HepG2 (cell line): Measurements from ENCODE around the gene DENND5B. TPM values are rescaled to one million over a fixed set of nuclear protein-coding genes. Genes with fewer than 3 reads are reported as not detected.

Experiments used
- ATAC-seq: fragments of 200-7000 bp; cut with Tn5 transposase; 3 replicates; pipeline ENCODE4 v1.9.1; 2020; ENCODE audit warnings: mild to moderate bottlenecking, moderate library complexity
- BruUV-seq: library from RNA; stranded (reverse); fragments of 400-500 nt; replicated peaks from 2 replicates; lab custom pipeline; 2021; lab: Mats Ljungman, UMichigan
- CTCF ChIA-PET: fragments of 300-600 bp; formaldehyde crosslinking; extraction: SDS; loops from one replicate; lab custom pipeline; 2021; ENCODE audit warnings: low total read pairs, inconsistent platforms, low intra/inter-chr PET ratio; lab: Yijun Ruan, JAX
- POLR2A ChIA-PET: fragments of 350-600 bp; sonication (Branson Sonifier 250); formaldehyde crosslinking; loops from one replicate; lab custom pipeline; 2020; ENCODE audit warnings: antibody characterized with exemption, inconsistent platforms; lab: Yijun Ruan, JAX
- DNase-seq: peaks from one replicate; pipeline ENCODE4 v3.0.0-alpha.2; 2015; ENCODE audit warnings: low spot score
- FAIRE-seq: peaks from 3 replicates; lab custom pipeline; 2011; peaks lifted over from hg19 to GRCh38; lab: Jason Lieb, UNC
- H2AFZ ChIP-seq: one replicate; pipeline ENCODE4 v1.6.1; 2011; ENCODE audit warnings: low read length, inconsistent platforms
- H3K27ac ChIP-seq: fragments of 300-600 bp; 3 replicates; pipeline ENCODE4 v1.8.0; 2011; ENCODE audit warnings: mixed run types, mild to moderate bottlenecking, mixed read lengths, low read length, inconsistent platforms; ENCODE audit not compliant: insufficient read depth; ENCODE audit errors: extremely low read length
- H3K27me3 ChIP-seq, 2 experiments: fragments of 200-600 bp in 1 of 2; 2 replicates in 1 of 2; 3 replicates in 1 of 2; pipeline versions ENCODE4 v1.6.0 to v1.8.0; 2011; ENCODE audit warnings: low read length in 2 of 2, mild to moderate bottlenecking in 2 of 2, moderate library complexity in 2 of 2, inconsistent platforms in 1 of 2; ENCODE audit not compliant: insufficient read depth in 2 of 2, control insufficient read depth in 1 of 2
- H3K36me3 ChIP-seq, 2 experiments: fragments of 200-600 bp in 1 of 2; replicated peaks in 1 of 2; 2 replicates in 1 of 2; 3 replicates in 1 of 2; pipeline versions ENCODE4 v1.5.1 to v1.8.0; 2011; ENCODE audit warnings: low read length in 2 of 2, inconsistent platforms in 1 of 2; ENCODE audit not compliant: insufficient read depth in 2 of 2, control insufficient read depth in 1 of 2
- H3K4me1 ChIP-seq: 2 replicates; pipeline ENCODE4 v1.5.1; 2012; ENCODE audit warnings: low read length, inconsistent platforms; ENCODE audit not compliant: insufficient read depth
- H3K4me2 ChIP-seq: 2 replicates; pipeline ENCODE4 v1.6.0; 2011; ENCODE audit warnings: low read depth, low read length, inconsistent platforms
- H3K4me3 ChIP-seq, 3 experiments: fragments of 200-600 bp in 1 of 3; sonication (generic), shearing (Covaris generic) in 1 of 3; replicated peaks in 1 of 3; 2 replicates each; pipeline ENCODE4 v1.5.1; 2011 to 2016; ENCODE audit warnings: low read length in 3 of 3, inconsistent platforms in 2 of 3, low read depth in 2 of 3, mild to moderate bottlenecking in 2 of 3, control low read depth in 1 of 3, mixed read lengths in 1 of 3; ENCODE audit not compliant: insufficient read depth in 1 of 3
- H3K79me2 ChIP-seq: one replicate; pipeline ENCODE4 v1.6.1; 2011; ENCODE audit warnings: low read length, inconsistent platforms; ENCODE audit not compliant: insufficient read depth
- H3K9ac ChIP-seq: 2 replicates; pipeline ENCODE4 v1.6.0; 2011; ENCODE audit warnings: mild to moderate bottlenecking, low read depth, low read length, inconsistent platforms; ENCODE audit not compliant: insufficient read depth
- H3K9me3 ChIP-seq: 2 replicates; pipeline ENCODE4 v1.5.1; 2012; ENCODE audit warnings: mild to moderate bottlenecking, low read length
- H4K20me1 ChIP-seq: 2 replicates; pipeline ENCODE4 v1.6.0; 2011; ENCODE audit warnings: inconsistent platforms, mild to moderate bottlenecking, low read length, moderate library complexity; ENCODE audit not compliant: insufficient read depth
- DNMT1 ChIP-seq: sonication (generic); formaldehyde crosslinking; IDR thresholded peaks from 2 replicates; pipeline ENCODE4 v1.5.1; 2020; ENCODE audit warnings: mild to moderate bottlenecking, missing genetic modification reagents
- DNMT3B ChIP-seq: conservative IDR thresholded peaks from 2 replicates; pipeline ENCODE4 v1.6.1; 2016; ENCODE audit warnings: missing biosample characterization, control low read depth
- DPF2 ChIP-seq: sonication (generic); formaldehyde crosslinking; IDR thresholded peaks from 2 replicates; pipeline ENCODE4 v1.4.0; 2020; ENCODE audit warnings: mild to moderate bottlenecking, low read depth, missing genetic modification reagents, borderline replicate concordance
- DR1 ChIP-seq: sonication (generic); formaldehyde crosslinking; IDR thresholded peaks from 2 replicates; pipeline ENCODE4 v1.8.0; 2021; ENCODE audit warnings: mild to moderate bottlenecking, missing genetic modification reagents, inconsistent platforms
- HNF4A ChIP-seq: sonication (generic); formaldehyde crosslinking; IDR thresholded peaks from 2 replicates; pipeline ENCODE4 v1.4.0; 2020; ENCODE audit warnings: missing genetic modification reagents
- MIER3 ChIP-seq: IDR thresholded peaks from 2 replicates; pipeline ENCODE4 v1.6.1; 2016; ENCODE audit warnings: missing compliant biosample characterization, borderline replicate concordance
- MXD4 ChIP-seq: IDR thresholded peaks from 2 replicates; pipeline ENCODE4 v1.6.1; 2016; ENCODE audit warnings: mild to moderate bottlenecking, missing biosample characterization, missing genetic modification reagents
- NKX3-1 ChIP-seq: sonication (generic); formaldehyde crosslinking; IDR thresholded peaks from 2 replicates; pipeline ENCODE4 v1.5.0; 2020; ENCODE audit warnings: missing genetic modification reagents
- PAX8 ChIP-seq: sonication (generic); formaldehyde crosslinking; IDR thresholded peaks from 2 replicates; pipeline ENCODE4 v1.8.0; 2022; ENCODE audit warnings: mild to moderate bottlenecking, missing genetic modification reagents, borderline replicate concordance
- REPIN1 ChIP-seq: sonication (generic); formaldehyde crosslinking; IDR thresholded peaks from 2 replicates; pipeline ENCODE4 v1.8.0; 2022; ENCODE audit warnings: missing genetic modification reagents, low read depth, mild to moderate bottlenecking, borderline replicate concordance
- SAP130 ChIP-seq: IDR thresholded peaks from 2 replicates; pipeline ENCODE4 v1.6.1; 2016; ENCODE audit warnings: low read depth
- TBX2 ChIP-seq: sonication (generic); formaldehyde crosslinking; IDR thresholded peaks from 2 replicates; pipeline ENCODE4 v1.5.0; 2020; ENCODE audit warnings: missing genetic modification reagents, mild to moderate bottlenecking, borderline replicate concordance
- YEATS4 ChIP-seq: sonication (generic); formaldehyde crosslinking; IDR thresholded peaks from 2 replicates; pipeline ENCODE4 v1.4.0; 2020; ENCODE audit warnings: missing genetic modification reagents, borderline replicate concordance
- ZBTB33 ChIP-seq: sonication (generic); formaldehyde crosslinking; IDR thresholded peaks from 2 replicates; pipeline ENCODE4 v1.4.0; 2020; ENCODE audit warnings: missing genetic modification reagents
- ZNF546 ChIP-seq: sonication (generic); formaldehyde crosslinking; conservative IDR thresholded peaks from 2 replicates; pipeline ENCODE4 v1.8.1; 2023; ENCODE audit warnings: mild to moderate bottlenecking, missing genetic modification reagents
- ZNF891 ChIP-seq: sonication (generic); formaldehyde crosslinking; IDR thresholded peaks from 2 replicates; pipeline ENCODE4 v1.5.0; 2020; ENCODE audit warnings: mild to moderate bottlenecking, missing genetic modification reagents
- ZSCAN31 ChIP-seq: sonication (generic); formaldehyde crosslinking; IDR thresholded peaks from 2 replicates; pipeline ENCODE4 v1.5.0; 2020; ENCODE audit warnings: low read depth, mild to moderate bottlenecking, missing genetic modification reagents
- in situ Hi-C: cut with HindIII; loops from 2 replicates; pipeline ENCODE4 v1.10.0; 2017; ENCODE audit warnings: low pct_unique_long_range_greater_than_20kb; ENCODE audit not compliant: extremely low pct_ligation_motif_present
- intact Hi-C: fragments of 100-400 bp; cut with micrococcal nuclease; formaldehyde crosslinking; loops from one replicate; pipeline ENCODE4 v1.10.0; 2022; ENCODE audit not compliant: unreplicated experiment
- polyA plus RNA-seq, 8 experiments: library from polyadenylated mRNA; depleted of rRNA in 3 of 8; stranded (reverse) in 7 of 8; unstranded in 1 of 8; fragments of >200 nt; fragmentation: Illumina TruSeq in 4 of 8; extraction: Trizol in 4 of 8; gene quantifications; 2 replicates each; pipeline versions ENCODE4 v1.2.1 to v1.2.3, GENCODE V29; 2011 to 2016; ENCODE audit warnings: low read depth in 4 of 8, missing spikeins in 1 of 8, mixed read lengths in 1 of 8; ENCODE audit not compliant: insufficient read depth in 1 of 8
- total RNA-seq, 5 experiments: library from RNA; depleted of rRNA; stranded (reverse); fragments of >200 nt; fragmentation: Illumina TruSeq; extraction: Trizol; gene quantifications; 2 replicates each; pipeline ENCODE4 v1.2.3, GENCODE V29; 2016; ENCODE audit warnings: low read depth in 1 of 5
- TF ChIP-seq, protein P1 (sequence below): sonication (generic); formaldehyde crosslinking; IDR thresholded peaks from 2 replicates; pipeline ENCODE4 v1.5.0; 2020; ENCODE audit warnings: missing genetic modification reagents
- TF ChIP-seq, protein P2 (sequence below): sonication (generic); formaldehyde crosslinking; IDR thresholded peaks from 2 replicates; pipeline ENCODE4 v1.4.0; 2020; ENCODE audit warnings: mild to moderate bottlenecking, missing genetic modification reagents, borderline replicate concordance

DENND5B gene
- total and polyA plus RNA-seq, 2 of the 13 experiments (the other 11 are each of a cell fraction or from before 2014, with no cell fraction given) = 14.7 to 18.7 TPM

- H3K36me3 ChIP-seq = no peaks in the 10 kb centered on the region
- in situ Hi-C loops = loop anchor here (25.0 kb wide), 1 partner anchor 107 kb away; no protein-coding TSS in a partner anchor
- no peak overlapping the region for H2AFZ ChIP-seq
- H3K27me3 ChIP-seq = no peaks in the 10 kb centered on the region
- no peak overlapping the region for H3K27ac ChIP-seq
- ATAC-seq = no peak
- TF ChIP-seq ZNF891 = no peak
- no peak for TF ChIP-seq REPIN1 (CRISPR knock-in tag)
- no peak for TF ChIP-seq DNMT1 (CRISPR knock-in tag)
- no peak for TF ChIP-seq MXD4
- no peak for TF ChIP-seq NKX3-1 (CRISPR knock-in tag)
- TF ChIP-seq PAX8 = no peak
- TF ChIP-seq YEATS4 = no peak
- TF ChIP-seq SAP130 (CRISPR knock-in tag) = no peak
- TF ChIP-seq TBX2 (CRISPR knock-in tag) = no peak
- TF ChIP-seq MIER3 (CRISPR knock-in tag) = no peak
- no peak for TF ChIP-seq DPF2 (CRISPR knock-in tag)
- TF ChIP-seq DNMT3B (CRISPR knock-in tag) = no peak
- no peak for TF ChIP-seq ZNF546 (CRISPR knock-in tag)
- TF ChIP-seq DR1 = no peak
- TF ChIP-seq, protein P1, sequence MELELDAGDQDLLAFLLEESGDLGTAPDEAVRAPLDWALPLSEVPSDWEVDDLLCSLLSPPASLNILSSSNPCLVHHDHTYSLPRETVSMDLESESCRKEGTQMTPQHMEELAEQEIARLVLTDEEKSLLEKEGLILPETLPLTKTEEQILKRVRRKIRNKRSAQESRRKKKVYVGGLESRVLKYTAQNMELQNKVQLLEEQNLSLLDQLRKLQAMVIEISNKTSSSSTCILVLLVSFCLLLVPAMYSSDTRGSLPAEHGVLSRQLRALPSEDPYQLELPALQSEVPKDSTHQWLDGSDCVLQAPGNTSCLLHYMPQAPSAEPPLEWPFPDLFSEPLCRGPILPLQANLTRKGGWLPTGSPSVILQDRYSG (CRISPR knock-in tag) = no peak
- no peak for TF ChIP-seq ZBTB33 (CRISPR knock-in tag)
- TF ChIP-seq ZSCAN31 (CRISPR knock-in tag) = no peak
- TF ChIP-seq HNF4A (CRISPR knock-in tag) = no peak
- TF ChIP-seq, protein P2, sequence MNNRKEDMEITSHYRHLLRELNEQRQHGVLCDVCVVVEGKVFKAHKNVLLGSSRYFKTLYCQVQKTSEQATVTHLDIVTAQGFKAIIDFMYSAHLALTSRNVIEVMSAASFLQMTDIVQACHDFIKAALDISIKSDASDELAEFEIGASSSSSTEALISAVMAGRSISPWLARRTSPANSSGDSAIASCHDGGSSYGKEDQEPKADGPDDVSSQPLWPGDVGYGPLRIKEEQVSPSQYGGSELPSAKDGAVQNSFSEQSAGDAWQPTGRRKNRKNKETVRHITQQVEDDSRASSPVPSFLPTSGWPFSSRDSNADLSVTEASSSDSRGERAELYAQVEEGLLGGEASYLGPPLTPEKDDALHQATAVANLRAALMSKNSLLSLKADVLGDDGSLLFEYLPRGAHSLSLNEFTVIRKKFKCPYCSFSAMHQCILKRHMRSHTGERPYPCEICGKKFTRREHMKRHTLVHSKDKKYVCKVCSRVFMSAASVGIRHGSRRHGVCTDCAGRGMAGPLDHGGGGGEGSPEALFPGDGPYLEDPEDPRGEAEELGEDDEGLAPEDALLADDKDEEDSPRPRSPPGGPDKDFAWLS = no peak
- TF ChIP-seq, all 625 proteins: peak for 0
- ChIA-PET CTCF (no interaction called here), POLR2A (no interaction called here)
- Histone ChIP-seq H3K79me2 (peaks cover 52% of the 10 kb centered on the region), H3K4me3 (no peak overlapping the region), H3K9me3 (no peaks in the 10 kb centered on the region), H3K9ac (no peak overlapping the region), H3K4me1 (peaks cover 26% of the 10 kb centered on the region), H3K4me2 (no peak overlapping the region), H4K20me1 (peaks cover 3% of the 10 kb centered on the region; the same call in 1 of the 2 replicates)
- FAIRE-seq (no peak), DNase-seq (no peak)
- intact Hi-C loops = loop anchor here (5.0 kb wide), 1 partner anchor 53 kb away; no protein-coding TSS in a partner anchor
- no TSS peak for BruUV-seq
Measured at GRCh38 chr12:31519511-31519910, 71.4 kb downstream of the DENND5B start.
